AML-193 (cell line): ENCODE data around the gene LNX2.
"Not testable (repeated sequence)": the region's sequence is repeated elsewhere in the genome, so short reads cannot be mapped to it uniquely, and the experiment has no call there.

Experiments
- DNase-seq, 2 experiments: peaks; one replicate each; lab custom pipeline; 2025; lab: John Stamatoyannopoulos, UW

Gene LNX2

DNA sequence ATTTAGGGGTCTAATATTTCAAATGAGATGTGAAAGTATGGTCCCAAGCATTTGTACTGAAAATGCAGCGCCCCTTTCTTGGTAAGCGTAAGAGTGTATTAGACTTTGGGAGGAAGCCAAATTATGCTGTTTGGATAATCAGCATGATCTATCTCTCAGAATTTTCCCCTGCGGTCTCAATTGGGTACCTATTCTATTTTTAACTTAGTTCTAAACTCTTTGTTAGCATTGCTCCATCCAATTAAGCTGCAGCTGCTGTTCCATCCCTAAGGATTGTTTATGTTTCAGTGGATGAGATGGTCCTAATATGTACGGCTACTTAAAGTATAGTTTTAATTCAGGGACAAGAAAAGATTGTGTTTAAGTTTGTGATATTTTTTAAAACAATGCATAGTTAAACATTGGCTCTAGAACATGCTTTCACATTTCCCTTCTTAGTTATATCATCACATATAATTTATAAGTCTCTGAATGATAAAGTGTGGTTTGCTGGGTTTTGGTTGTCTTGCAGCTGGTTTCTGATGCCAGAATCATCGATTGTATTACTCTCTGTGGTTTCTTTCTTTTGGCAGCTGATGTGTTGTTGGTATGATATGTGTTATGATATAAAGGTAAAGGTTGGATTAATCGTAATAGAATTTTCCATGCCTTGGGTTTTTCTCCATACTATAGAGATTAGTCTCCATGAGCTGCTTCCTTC, 16.4 kb upstream of the LNX2 start:
- DNase-seq, result no peak

- DNase-seq, result peak; percentile 93
Observed at GRCh38 chr13:27635266-27635665, 14.9 kb upstream of the LNX2 start.

- DNase-seq, result no peak
Observed at GRCh38 chr13:27634791-27635190, 14.5 kb upstream of the LNX2 start.

DNA sequence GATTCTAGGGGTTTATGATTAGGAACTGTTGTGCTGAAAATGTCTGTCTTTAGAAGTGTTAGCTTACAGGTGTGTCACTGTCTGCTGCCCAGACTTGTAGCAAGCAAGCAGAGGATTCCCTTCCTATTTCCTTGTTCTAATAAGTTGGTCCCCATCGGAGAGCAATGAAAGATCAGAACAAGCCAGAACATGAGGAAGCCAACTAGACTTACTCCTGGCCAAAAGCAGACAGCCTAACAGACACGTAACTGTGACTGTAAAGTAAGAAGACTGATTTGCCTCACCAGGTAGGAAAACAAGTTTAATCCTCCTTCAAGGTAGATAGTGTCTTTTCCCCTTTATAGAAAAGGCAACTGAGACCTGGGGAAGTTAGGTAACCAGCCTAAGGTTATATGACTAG, 13.9 kb upstream of the LNX2 start:
- DNase-seq, result no peak

DNA sequence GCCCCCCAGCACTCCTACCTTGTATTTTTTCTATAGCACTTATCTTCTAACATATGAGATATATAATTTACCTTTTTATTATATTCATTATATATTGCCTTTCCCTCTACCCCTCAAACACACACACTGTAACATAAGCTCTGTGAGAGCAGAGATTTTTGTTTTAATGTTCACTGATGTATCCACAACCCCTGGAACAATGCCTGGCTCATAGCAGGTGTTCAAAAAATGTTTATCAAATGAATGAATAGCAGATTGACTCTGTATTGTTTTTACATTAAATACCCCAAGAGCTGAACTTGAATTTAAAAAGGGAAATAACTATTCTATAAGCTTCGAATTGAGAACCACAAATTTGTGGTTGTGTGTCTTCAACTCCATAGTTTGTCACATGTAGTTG, 12.3 kb upstream of the LNX2 start:
- no peak for DNase-seq

GRCh38 chr13:27632214-27632613, 11.9 kb upstream of the LNX2 start:
- DNase-seq, result no peak

GRCh38 chr13:27631665-27632064, 11.3 kb upstream of the LNX2 start:
- DNase-seq, result no peak

GRCh38 chr13:27631156-27631555, 10.8 kb upstream of the LNX2 start:
- DNase-seq, result no peak

GRCh38 chr13:27628766-27629165, 8.4 kb upstream of the LNX2 start:
- not testable (repeated sequence) for DNase-seq

DNA sequence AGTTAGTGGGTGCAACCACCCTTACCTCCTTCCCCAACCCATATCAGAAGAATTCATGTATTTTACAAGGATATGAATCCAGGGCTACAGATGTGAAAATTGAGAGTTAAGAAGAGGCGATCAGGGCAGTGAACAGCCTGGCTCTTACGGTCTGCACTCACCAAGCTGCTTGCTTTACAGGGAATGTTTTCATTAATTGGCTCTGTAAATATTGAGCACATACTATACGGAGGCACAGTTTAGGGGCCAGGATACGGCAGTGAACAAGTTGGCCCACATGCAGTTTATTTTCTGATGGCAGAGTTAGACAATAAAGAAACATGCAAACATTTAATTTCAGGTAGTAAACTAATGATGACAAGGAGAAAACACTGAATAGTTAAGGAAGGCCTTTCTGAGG, 7.8 kb upstream of the LNX2 start:
- DNase-seq, result no peak

DNA sequence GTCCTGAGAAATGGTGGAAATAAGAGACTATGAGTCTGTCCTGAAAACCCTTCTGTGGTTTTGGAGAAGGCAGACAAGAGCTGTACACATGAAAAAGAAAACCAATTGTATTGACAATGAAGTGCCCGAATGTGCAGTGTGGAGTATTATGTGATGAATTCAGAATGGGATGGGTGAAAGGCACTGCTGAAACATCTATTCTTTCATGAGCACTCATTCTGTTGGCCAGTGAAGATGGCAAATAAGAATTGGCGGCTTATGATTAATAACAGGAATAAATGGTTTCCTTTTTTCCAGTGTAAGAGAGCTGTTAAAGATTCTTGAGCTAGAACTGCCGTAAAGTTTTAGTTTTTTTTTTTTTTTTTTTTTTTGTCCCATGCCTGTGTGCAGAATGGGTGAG, 7.1 kb upstream of the LNX2 start:
- no peak for DNase-seq

DNA sequence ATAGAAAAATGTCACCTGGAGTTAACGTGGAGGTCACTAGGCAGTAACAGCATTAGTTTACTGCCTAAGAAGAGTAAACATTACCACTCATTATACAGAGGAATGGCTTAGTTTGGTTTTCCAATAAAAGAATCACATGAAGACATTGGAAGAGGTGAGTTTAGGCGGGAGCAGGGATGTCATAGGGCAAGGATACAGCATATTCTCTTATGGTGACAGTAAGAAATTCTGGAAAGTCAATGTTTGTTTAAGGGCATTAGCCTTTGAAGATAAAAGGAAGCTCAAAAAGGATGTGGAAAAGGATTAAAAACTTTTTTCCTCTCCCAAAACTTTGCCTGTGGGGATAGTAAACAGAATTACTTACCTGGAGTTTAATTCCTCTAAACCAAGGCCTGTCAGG, 5.5 kb upstream of the LNX2 start:
- no peak for DNase-seq

- DNase-seq, result no peak
Observed at GRCh38 chr13:27624071-27624470, 3.7 kb upstream of the LNX2 start.

GRCh38 chr13:27622881-27623280, 2.6 kb upstream of the LNX2 start:
- no peak for DNase-seq

DNA sequence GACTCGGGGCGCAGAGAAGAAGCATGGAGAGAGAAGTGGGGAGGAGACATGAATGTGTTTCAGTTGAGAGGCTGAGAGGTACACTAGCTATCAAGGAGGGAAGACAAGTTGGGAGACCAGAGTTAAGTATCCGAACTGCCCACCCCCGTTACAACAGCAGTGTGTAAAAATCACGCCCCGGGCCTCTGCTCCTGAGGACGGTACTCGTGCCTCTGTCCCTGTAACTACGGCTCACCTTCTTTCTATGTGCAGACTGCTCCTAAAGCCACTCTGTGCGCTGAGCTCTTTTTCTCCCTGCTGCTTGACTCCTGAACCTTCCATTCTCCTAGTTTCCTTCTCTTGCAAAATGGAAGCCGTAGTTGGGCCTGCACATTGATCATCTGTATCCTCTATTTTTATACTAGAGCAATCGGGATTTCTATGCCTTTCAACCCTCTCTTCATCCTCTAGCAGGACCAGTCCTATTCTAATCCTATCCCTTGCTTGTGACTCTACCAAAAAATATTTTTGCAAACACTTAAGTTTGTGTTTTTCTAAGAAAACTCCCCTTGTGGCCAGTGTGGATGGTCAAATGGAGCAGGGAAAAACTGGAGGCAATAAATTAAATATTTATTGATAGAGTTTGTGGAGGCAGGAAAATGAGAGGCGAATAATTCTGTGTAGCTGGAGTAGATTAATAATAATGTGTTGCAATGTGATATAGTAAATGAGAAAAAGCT, 1.9 kb upstream of the LNX2 start:
- DNase-seq, result peak in 1 of 2 experiments; percentile 52

DNA sequence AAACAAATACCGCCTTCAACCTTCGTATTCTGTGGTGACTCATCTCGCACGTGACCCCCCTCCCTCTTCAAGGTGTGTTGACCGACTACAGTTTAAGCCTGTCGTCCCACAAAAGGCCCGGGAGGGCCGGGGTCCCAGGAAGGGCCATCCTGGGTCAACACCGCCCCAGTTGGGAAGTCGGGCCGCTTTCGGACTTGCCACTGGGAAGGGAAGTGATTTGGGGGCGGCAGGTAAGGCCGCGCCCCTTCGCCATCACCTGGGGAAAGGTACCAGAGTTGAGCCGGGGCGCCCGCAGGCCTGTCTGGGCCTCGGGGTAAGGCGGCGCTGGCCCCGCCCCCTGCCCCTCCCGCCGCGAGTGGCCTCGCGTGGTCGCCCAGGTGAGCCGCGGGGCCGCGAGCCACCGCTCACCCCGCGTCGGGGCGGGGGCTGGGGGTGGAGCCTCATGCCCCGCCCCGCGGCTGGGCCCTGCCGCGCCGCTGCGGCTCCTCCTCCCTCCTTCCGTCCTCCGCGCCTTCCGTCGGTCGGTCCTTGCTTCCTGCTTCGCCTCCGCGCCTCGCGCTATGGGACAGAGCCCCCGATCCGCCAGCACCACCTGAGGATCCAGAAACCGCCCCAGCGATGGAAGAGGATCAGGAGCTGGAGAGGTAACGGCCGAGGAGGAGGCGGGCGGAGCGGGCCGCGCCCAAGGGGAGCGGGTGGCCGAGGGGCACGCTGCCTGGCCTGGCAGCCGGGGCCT, 1.2 kb upstream of the LNX2 start, which contains the start of gene POLR1D:
POLR1D (plus strand) TSS at position 527 of the 736 bp plus-strand sequence; CDS start at position 619, 92 bp downstream.
- peak; percentile 80 to 83 for DNase-seq

DNA sequence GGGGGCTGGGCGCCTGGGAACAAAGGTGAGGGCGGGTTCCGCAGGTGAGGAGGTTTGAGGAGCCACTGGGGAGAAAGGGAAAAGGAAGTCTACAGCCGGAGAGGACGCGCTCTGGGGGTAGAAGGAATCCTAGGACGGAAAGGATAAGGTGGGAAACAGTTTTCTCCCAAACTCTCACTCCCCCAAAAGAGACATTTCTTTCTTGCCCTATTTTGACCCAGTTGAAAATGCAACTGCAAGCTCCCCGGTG, 712 bp upstream of the LNX2 start:
- peak; percentile 29 to 35 for DNase-seq

- peak; percentile 41 to 64 for DNase-seq
Observed at GRCh38 chr13:27619728-27620376, 477 bp downstream of the LNX2 start.

DNA sequence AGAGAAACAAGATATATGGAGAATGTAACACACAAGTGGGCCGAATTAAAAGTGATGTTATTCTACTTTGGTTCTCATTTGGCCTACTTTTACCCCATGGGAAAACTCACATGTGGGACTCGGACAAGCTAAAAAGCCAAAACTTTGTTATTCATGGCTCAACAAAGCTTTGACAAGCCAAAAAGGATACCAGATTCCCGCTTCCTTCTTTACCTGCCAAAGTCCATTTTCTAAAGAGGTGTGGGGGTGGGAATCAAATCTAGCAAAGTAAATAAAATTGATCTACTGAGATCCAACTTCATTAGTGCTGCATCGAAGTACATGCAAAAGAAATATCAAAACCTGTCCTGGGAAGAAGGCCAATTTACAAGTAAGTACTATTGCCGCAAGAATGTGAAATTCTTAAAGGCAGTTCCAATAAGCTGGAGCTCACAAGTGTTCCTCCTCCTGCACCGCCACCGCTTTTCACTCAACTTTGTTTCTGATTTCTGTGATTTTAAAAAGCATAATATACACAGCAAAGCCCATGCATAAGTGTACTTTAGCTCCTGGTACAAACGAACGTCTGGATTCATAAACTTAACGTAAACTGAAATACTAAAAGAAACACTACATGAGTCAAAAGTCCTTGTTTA, 1.1 kb downstream of the LNX2 start:
- peak; percentile 36 to 52 for DNase-seq

- DNase-seq, result no peak
Observed at GRCh38 chr13:27617881-27618321, 2.4 kb downstream of the LNX2 start.

- DNase-seq, result no peak
Observed at GRCh38 chr13:27613628-27614027, 6.7 kb downstream of the LNX2 start.

GRCh38 chr13:27607125-27607524, 13.2 kb downstream of the LNX2 start:
- no peak for DNase-seq
